GM10266 (cell line): ENCODE measurements around the gene B4GALT5.

Experiments
- DNase-seq: peaks from one replicate; pipeline ENCODE4 v3.0.0; 2012; ENCODE audit errors: extremely low spot score
- CTCF ChIP-seq: IDR thresholded peaks from 2 replicates; pipeline ENCODE4 v1.5.1; 2012; ENCODE audit warnings: mild to moderate bottlenecking, low read depth; ENCODE audit not compliant: control insufficient read depth, insufficient read depth; ENCODE audit errors: missing control alignments

The B4GALT5 gene

GRCh38 chr20:49589747-49590146 is 123.9 kb downstream of the B4GALT5 start:
- no peak for DNase-seq
- no peak for TF ChIP-seq CTCF

GRCh38 chr20:49587111-49587570 is 126.5 kb downstream of the B4GALT5 start:
- no peak for DNase-seq
- no peak for TF ChIP-seq CTCF

- no peak for DNase-seq
- no peak for TF ChIP-seq CTCF
Measured at GRCh38 chr20:49585585-49586245, 128.0 kb downstream of the B4GALT5 start.

GRCh38 chr20:49584418-49585382 is 129.0 kb downstream of the B4GALT5 start:
- no peak for DNase-seq
- TF ChIP-seq CTCF = no peak

- TF ChIP-seq CTCF = no peak
- no peak for DNase-seq
Measured at GRCh38 chr20:49583669-49584417, 129.8 kb downstream of the B4GALT5 start.

- no peak for DNase-seq
- TF ChIP-seq CTCF = no peak
Measured at GRCh38 chr20:49583343-49583668, 130.4 kb downstream of the B4GALT5 start.
